Measurements from ENCODE around the gene SLC13A5.

Gene SLC13A5

GRCh38 chr17:6654841-6655731, 58.1 kb downstream of the SLC13A5 start:
- DNase-seq (ENCODE audit: insufficient read length) (no peak), FAIRE-seq (no peak)
- TF ChIP-seq POLR2AphosphoS5 (IDR thresholded peaks at IDR 0.05; ENCODE audit: low read depth, low read length) (no peak), POLR2A (IDR thresholded peaks at IDR 0.05; ENCODE audit: low read depth, low read length) (no peak), TAF1 (IDR thresholded peaks at IDR 0.05; ENCODE audit: borderline replicate concordance, low read depth, low read length) (no peak)

GRCh38 chr17:6651919-6652452, 61.2 kb downstream of the SLC13A5 start:
- FAIRE-seq (no peak), DNase-seq (ENCODE audit: insufficient read length) (no peak)
- TF ChIP-seq POLR2AphosphoS5 (IDR thresholded peaks at IDR 0.05; ENCODE audit: low read depth, low read length) (no peak), TAF1 (IDR thresholded peaks at IDR 0.05; ENCODE audit: borderline replicate concordance, low read depth, low read length) (no peak), POLR2A (IDR thresholded peaks at IDR 0.05; ENCODE audit: low read depth, low read length) (no peak)

- TF ChIP-seq POLR2AphosphoS5 (IDR thresholded peaks at IDR 0.05; ENCODE audit: low read depth, low read length) (peak; percentile 72), TAF1 (IDR thresholded peaks at IDR 0.05; ENCODE audit: borderline replicate concordance, low read depth, low read length) (0 out of 2 replicates have a peak, but pooled peaks have one; percentile 47), POLR2A (IDR thresholded peaks at IDR 0.05; ENCODE audit: low read depth, low read length) (peak; percentile 65)
- FAIRE-seq, result peak; percentile 88
- DNase-seq (ENCODE audit: insufficient read length), result peak; percentile 94
Observed at GRCh38 chr17:6651354-6651918, 61.7 kb downstream of the SLC13A5 start, which contains the start of the genes C17orf100 and MED31. C17orf100 (plus strand) TSS chr17:6651762; CDS start chr17:6651914, 152 bp downstream. MED31 (minus strand) TSS chr17:6651605; CDS start chr17:6651528, 77 bp downstream.

GRCh38 chr17:6648181-6648580, 65.0 kb downstream of the SLC13A5 start:
- FAIRE-seq, result no peak

GRCh38 chr17:6643451-6644125, 69.6 kb downstream of the SLC13A5 start:
- DNase-seq (ENCODE audit: insufficient read length) (no peak), FAIRE-seq (no peak)
- TF ChIP-seq POLR2A (IDR thresholded peaks at IDR 0.05; ENCODE audit: low read depth, low read length) (no peak), TAF1 (IDR thresholded peaks at IDR 0.05; ENCODE audit: borderline replicate concordance, low read depth, low read length) (no peak), POLR2AphosphoS5 (IDR thresholded peaks at IDR 0.05; ENCODE audit: low read depth, low read length) (no peak)

More at GRCh38 chr17:6648181-6648580, 65.0 kb downstream of the SLC13A5 start:
- no peak for DNase-seq (ENCODE audit: insufficient read length)
- TF ChIP-seq POLR2AphosphoS5 (IDR thresholded peaks at IDR 0.05; ENCODE audit: low read depth, low read length) (no peak), POLR2A (IDR thresholded peaks at IDR 0.05; ENCODE audit: low read depth, low read length) (no peak), TAF1 (IDR thresholded peaks at IDR 0.05; ENCODE audit: borderline replicate concordance, low read depth, low read length) (no peak)

- DNase-seq (ENCODE audit: insufficient read length) (no peak), FAIRE-seq (no peak)
- no peak for TF ChIP-seq POLR2AphosphoS5 (IDR thresholded peaks at IDR 0.05; ENCODE audit: low read depth, low read length)
- no peak for TF ChIP-seq TAF1 (IDR thresholded peaks at IDR 0.05; ENCODE audit: borderline replicate concordance, low read depth, low read length)
- TF ChIP-seq POLR2A (IDR thresholded peaks at IDR 0.05; ENCODE audit: low read depth, low read length), result no peak
Observed at GRCh38 chr17:6642592-6642991, 70.6 kb downstream of the SLC13A5 start.

- FAIRE-seq, result no peak
- no peak for DNase-seq (ENCODE audit: insufficient read length)
- TF ChIP-seq TAF1 (IDR thresholded peaks at IDR 0.05; ENCODE audit: borderline replicate concordance, low read depth, low read length) (no peak), POLR2AphosphoS5 (IDR thresholded peaks at IDR 0.05; ENCODE audit: low read depth, low read length) (no peak), POLR2A (IDR thresholded peaks at IDR 0.05; ENCODE audit: low read depth, low read length) (no peak)
Observed at GRCh38 chr17:6641247-6641863, 71.8 kb downstream of the SLC13A5 start.

GRCh38 chr17:6640536-6641246, 72.5 kb downstream of the SLC13A5 start, which contains the start of the genes KIAA0753 and TXNDC17:
KIAA0753 (minus strand) TSS chr17:6640711; CDS start chr17:6635103, 5,608 bp downstream.
TXNDC17 (plus strand) TSS chr17:6641060; CDS start chr17:6641083, 23 bp downstream.
- TF ChIP-seq POLR2A (IDR thresholded peaks at IDR 0.05; ENCODE audit: low read depth, low read length), result peak; percentile 97
- TF ChIP-seq POLR2AphosphoS5 (IDR thresholded peaks at IDR 0.05; ENCODE audit: low read depth, low read length), result peak; percentile 98
- peak; percentile 98 for TF ChIP-seq TAF1 (IDR thresholded peaks at IDR 0.05; ENCODE audit: borderline replicate concordance, low read depth, low read length)
- FAIRE-seq, result peak; percentile 100
- DNase-seq (ENCODE audit: insufficient read length), result peak; percentile 82

- TF ChIP-seq POLR2AphosphoS5 (IDR thresholded peaks at IDR 0.05; ENCODE audit: low read depth, low read length) (no peak; the same call in 1 of the 2 replicates), TAF1 (IDR thresholded peaks at IDR 0.05; ENCODE audit: borderline replicate concordance, low read depth, low read length) (no peak), POLR2A (IDR thresholded peaks at IDR 0.05; ENCODE audit: low read depth, low read length) (no peak)
- FAIRE-seq (peak; percentile 61), DNase-seq (ENCODE audit: insufficient read length) (no peak)
Observed at GRCh38 chr17:6639586-6640535, 73.3 kb downstream of the SLC13A5 start.

All from GM12892 (cell line).